ENCODE results near the gene KCTD21. TPM values are rescaled to one million over a fixed set of nuclear protein-coding genes. Genes with fewer than 3 reads are reported as not detected.

Gene KCTD21
- total and polyA plus RNA-seq, 2 donors (not counting 1 experiment from before 2014, with no cell fraction given) = 4.3 to 8.0 TPM

- Mint-ChIP-seq H3K9me3 (ENCODE audit: insufficient read depth) (no peaks in the 10 kb centered on the region), H3K27ac (no peak overlapping the region), H3K27me3 (no peaks in the 10 kb centered on the region), H3K4me1 (peaks cover 37% of the 10 kb centered on the region), H3K4me3 (no peak overlapping the region)
- ATAC-seq (ENCODE audit: low read depth) (no peak), DNase-seq (no peak)
- H3K79me2 ChIP-seq (ENCODE audit: control insufficient read depth, insufficient read depth, low read length) = peaks cover 3% of the 10 kb centered on the region
- no peaks in the 10 kb centered on the region for H3K36me3 ChIP-seq (replicated peaks in 1 of 2; ENCODE audit: control extremely low read depth in 1 of 2, control insufficient read depth in 1 of 2, extremely low read depth in 1 of 2, insufficient read depth in 2 of 2, low read length in 1 of 2)
- H3K27me3 ChIP-seq (replicated peaks in 1 of 4; ENCODE audit: control extremely low read depth in 1 of 4, control insufficient read depth in 3 of 4, insufficient read depth in 4 of 4, low read length in 3 of 4) = no peaks in the 10 kb centered on the region
- H3K4me3 ChIP-seq (ENCODE audit: control extremely low read depth in 1 of 5, extremely low read depth in 1 of 5, insufficient read depth in 1 of 5, low read depth in 2 of 5, low read length in 4 of 5) = no peak overlapping the region
- no peak overlapping the region for H2AFZ ChIP-seq (ENCODE audit: insufficient read depth, low read depth, low read length, poor library complexity, severe bottlenecking)
- H3K9ac ChIP-seq (ENCODE audit: low read length) = no peak overlapping the region
- intact Hi-C loops (cut with micrococcal nuclease) = no loop called here
- H3K4me2 ChIP-seq (replicated peaks; ENCODE audit: low read depth, low read length, poor library complexity, severe bottlenecking) = no peak overlapping the region
- TF ChIP-seq CTCF (IDR thresholded peaks at IDR 0.05) (no peak), EZH2 (IDR thresholded peaks at IDR 0.05; ENCODE audit: borderline replicate concordance, insufficient read depth, low read depth, low read length, poor library complexity, severe bottlenecking) (no peak)
- H3K4me1 ChIP-seq (ENCODE audit: control insufficient read depth in 2 of 2, insufficient read depth in 2 of 2, low read length in 2 of 2) = peaks cover 17 to 22% of the 10 kb centered on the region in 2 donors
- CTCF ChIA-PET = interaction anchor here (0.7 to 0.9 kb wide), 3 partner anchors 35 to 220 kb away, joined by 3 to 4 read pairs (median 3); no protein-coding TSS in a partner anchor
- no peak overlapping the region for H3K27ac ChIP-seq (ENCODE audit: low read length in 2 of 2)
- WGBS (ENCODE audit: insufficient coverage) = 33% methylated on average over 2 of the region's 4 CpGs
- H4K20me1 ChIP-seq (ENCODE audit: control insufficient read depth, insufficient read depth, low read length, poor library complexity, severe bottlenecking) = no peaks in the 10 kb centered on the region
- H3K9me3 ChIP-seq (ENCODE audit: control extremely low read depth in 1 of 3, control insufficient read depth in 2 of 3, insufficient read depth in 1 of 3, low read length in 2 of 3) = peaks cover 0 to 3% (median 0%) of the 10 kb centered on the region in 3 donors
- POLR2A ChIA-PET = interaction anchor here (1.1 kb wide), 1 partner anchor 48 kb away, joined by 6 read pairs; no protein-coding TSS in a partner anchor
Observed at GRCh38 chr11:78192911-78193351, 4.5 kb upstream of the KCTD21 start.

- H3K27ac Mint-ChIP-seq = no peak overlapping the region
- peaks cover 7% of the 10 kb centered on the region for H3K79me2 ChIP-seq (ENCODE audit: control insufficient read depth, insufficient read depth, low read length)
- DNase-seq = no peak
Observed at GRCh38 chr11:78192223-78192719, 3.8 kb upstream of the KCTD21 start.

More at GRCh38 chr11:78192223-78192719, 3.8 kb upstream of the KCTD21 start:
- H3K9me3 ChIP-seq (ENCODE audit: control extremely low read depth in 1 of 3, control insufficient read depth in 2 of 3, insufficient read depth in 1 of 3, low read length in 2 of 3) = peaks cover 0 to 3% (median 0%) of the 10 kb centered on the region in 3 donors
- no peak overlapping the region for H3K9ac ChIP-seq (ENCODE audit: low read length)
- H3K4me3 ChIP-seq (ENCODE audit: control extremely low read depth in 1 of 5, extremely low read depth in 1 of 5, insufficient read depth in 1 of 5, low read depth in 2 of 5, low read length in 4 of 5) = no peak overlapping the region
- no peak overlapping the region for H3K4me2 ChIP-seq (replicated peaks; ENCODE audit: low read depth, low read length, poor library complexity, severe bottlenecking)
- no peaks in the 10 kb centered on the region for H4K20me1 ChIP-seq (ENCODE audit: control insufficient read depth, insufficient read depth, low read length, poor library complexity, severe bottlenecking)
- H2AFZ ChIP-seq (ENCODE audit: insufficient read depth, low read depth, low read length, poor library complexity, severe bottlenecking) = no peak overlapping the region
- peaks cover 22 to 28% of the 10 kb centered on the region in 2 donors for H3K4me1 ChIP-seq (ENCODE audit: control insufficient read depth in 2 of 2, insufficient read depth in 2 of 2, low read length in 2 of 2)
- Mint-ChIP-seq H3K4me1 (peaks cover 44% of the 10 kb centered on the region), H3K27me3 (no peaks in the 10 kb centered on the region), H3K4me3 (no peak overlapping the region), H3K9me3 (ENCODE audit: insufficient read depth) (no peaks in the 10 kb centered on the region)
- WGBS (ENCODE audit: insufficient coverage) = 95% methylated on average over 6 of the region's 6 CpGs
- no peaks in the 10 kb centered on the region for H3K27me3 ChIP-seq (replicated peaks in 1 of 4; ENCODE audit: control extremely low read depth in 1 of 4, control insufficient read depth in 3 of 4, insufficient read depth in 4 of 4, low read length in 3 of 4)
- intact Hi-C loops (cut with micrococcal nuclease) = no loop called here
- TF ChIP-seq CTCF (IDR thresholded peaks at IDR 0.05) (no peak), EZH2 (IDR thresholded peaks at IDR 0.05; ENCODE audit: borderline replicate concordance, insufficient read depth, low read depth, low read length, poor library complexity, severe bottlenecking) (no peak)
- ATAC-seq (ENCODE audit: low read depth) = no peak
- ChIA-PET CTCF (no interaction called here), POLR2A (no interaction called here)
- no peaks in the 10 kb centered on the region for H3K36me3 ChIP-seq (replicated peaks in 1 of 2; ENCODE audit: control extremely low read depth in 1 of 2, control insufficient read depth in 1 of 2, extremely low read depth in 1 of 2, insufficient read depth in 2 of 2, low read length in 1 of 2)
- H3K27ac ChIP-seq (ENCODE audit: low read length in 2 of 2) = no peak overlapping the region
